Hepatocyte (in vitro differentiated cells): ENCODE results near the gene IMMT. TPM values are rescaled to one million over a fixed set of nuclear protein-coding genes. Genes with fewer than 3 reads are reported as not detected.

Source experiments
- DNase-seq: peaks from one replicate; pipeline ENCODE4 v3.0.0-alpha.2; 2016; ENCODE audit warnings: low spot score
- H2AFZ ChIP-seq: fragments of 200-600 bp; sonication (generic); 2 replicates; pipeline ENCODE4 v1.6.0; 2016; ENCODE audit warnings: antibody characterized with exemption, mild to moderate bottlenecking
- H3K27ac ChIP-seq: fragments of 200-600 bp; sonication (generic); 2 replicates; pipeline ENCODE4 v1.5.1; 2016; ENCODE audit warnings: mild to moderate bottlenecking
- H3K27me3 ChIP-seq: fragments of 200-600 bp; sonication (generic); 2 replicates; pipeline ENCODE4 v1.6.1; 2016
- H3K36me3 ChIP-seq: fragments of 200-600 bp; sonication (generic); replicated peaks from 2 replicates; pipeline ENCODE4 v1.5.1; 2016; ENCODE audit warnings: low read depth; ENCODE audit not compliant: insufficient read depth
- H3K4me1 ChIP-seq: fragments of 200-600 bp; sonication (generic); 2 replicates; pipeline ENCODE4 v1.5.1; 2016; ENCODE audit warnings: mild to moderate bottlenecking, moderate library complexity; ENCODE audit not compliant: insufficient read depth
- H3K4me2 ChIP-seq: fragments of 200-600 bp; sonication (generic); 2 replicates; pipeline ENCODE4 v1.6.0; 2016
- H3K4me3 ChIP-seq: fragments of 200-600 bp; sonication (generic); 2 replicates; pipeline ENCODE4 v1.5.1; 2016; ENCODE audit warnings: mild to moderate bottlenecking
- H3K79me2 ChIP-seq: fragments of 200-600 bp; sonication (generic); 2 replicates; pipeline ENCODE4 v1.6.0; 2017; ENCODE audit warnings: mild to moderate bottlenecking
- H3K9me2 ChIP-seq: fragments of 200-600 bp; sonication (generic); replicated peaks from 2 replicates; pipeline ENCODE4 v1.6.0; 2017; ENCODE audit warnings: mild to moderate bottlenecking; ENCODE audit not compliant: insufficient read depth
- H3K9me3 ChIP-seq: fragments of 200-600 bp; sonication (generic); 2 replicates; pipeline ENCODE4 v1.5.1; 2016; ENCODE audit warnings: low read depth, mild to moderate bottlenecking
- H4K20me1 ChIP-seq: fragments of 200-600 bp; sonication (generic); 2 replicates; pipeline ENCODE4 v1.6.0; 2016; ENCODE audit warnings: mild to moderate bottlenecking; ENCODE audit not compliant: insufficient read depth, poor library complexity, severe bottlenecking
- CTCF ChIP-seq: fragments of 200-600 bp; sonication (generic); IDR thresholded peaks from 2 replicates; pipeline ENCODE4 v1.5.1; 2016; ENCODE audit warnings: antibody characterized with exemption, mild to moderate bottlenecking; ENCODE audit not compliant: poor library complexity
- EZH2 ChIP-seq: fragments of 200-600 bp; sonication (generic); IDR thresholded peaks from 2 replicates; pipeline ENCODE4 v1.6.1; 2016; ENCODE audit warnings: antibody characterized with exemption, mild to moderate bottlenecking, borderline replicate concordance
- EZH2phosphoT487 ChIP-seq: fragments of 200-600 bp; sonication (generic); IDR thresholded peaks from one replicate; pipeline ENCODE4 v1.6.1; 2018; ENCODE audit warnings: antibody characterized with exemption, mild to moderate bottlenecking, low read depth, moderate library complexity; ENCODE audit not compliant: unreplicated experiment, severe bottlenecking
- WGBS: methylation state at CpG from one replicate; pipeline ENCODE4 v1.1.6; 2016; ENCODE audit warnings: low lambda C conversion rate; ENCODE audit errors: missing lambda C conversion rate; 5-methylcytosine and 5-hydroxymethylcytosine counted together
- polyA plus RNA-seq: library from polyadenylated mRNA; unstranded; fragments of >200 nt; fragmentation: Nextera tagmentation; extraction: Ambion mirVana; gene quantifications from 2 replicates; pipeline ENCODE4 v1.2.1, GENCODE V29; 2016
- total RNA-seq: library from RNA; depleted of rRNA; stranded (reverse); fragments of >200 nt; gene quantifications from 2 replicates; pipeline ENCODE4 v1.2.3, GENCODE V29; 2014

Gene IMMT
- total and polyA plus RNA-seq, 2 experiments from 2014 or later = 60.1 to 67.9 TPM

DNA sequence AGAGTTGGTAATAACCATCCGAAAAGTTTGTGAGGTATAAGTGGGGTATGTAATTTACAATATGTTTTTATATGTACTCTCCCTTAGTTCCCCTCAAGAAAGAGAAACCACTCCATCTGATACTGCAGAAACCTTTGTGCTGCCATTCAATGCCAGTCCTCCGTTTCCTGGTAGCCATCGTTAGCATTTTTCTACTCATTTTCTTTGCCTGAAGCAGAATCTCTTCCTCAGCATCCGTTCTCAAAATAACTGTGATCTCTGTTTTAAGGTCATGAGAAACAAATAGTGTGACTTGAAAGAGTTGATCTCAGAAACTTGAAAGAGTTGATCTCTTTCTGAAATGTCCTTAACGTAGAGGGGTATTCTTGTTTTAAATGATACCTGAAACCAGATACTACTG, 88.2 kb downstream of the IMMT start:
- Histone ChIP-seq H4K20me1 (peaks cover 10% of the 10 kb centered on the region), H3K79me2 (peaks cover 82% of the 10 kb centered on the region), H3K27ac (peak overlapping the region; percentile 79), H3K4me3 (peak overlapping the region; percentile 64), H3K9me2 (no peaks in the 10 kb centered on the region), H3K4me1 (peaks cover 19% of the 10 kb centered on the region), H3K27me3 (no peaks in the 10 kb centered on the region), H3K4me2 (peak overlapping the region; percentile 93), H2AFZ (peak overlapping the region; percentile 49), H3K36me3 (no peaks in the 10 kb centered on the region), H3K9me3 (no peaks in the 10 kb centered on the region)
- DNase-seq = no peak
- 16% methylated on average over 5 of the region's 5 CpGs for WGBS
- TF ChIP-seq CTCF = no peak
- no peak for TF ChIP-seq EZH2phosphoT487
- no peak for TF ChIP-seq EZH2

- peak within 1 kb of the TSS; percentile 64 for H3K4me3 ChIP-seq
- peaks cover 19% of the 10 kb centered on the region for H3K4me1 ChIP-seq
- DNase-seq = peak; percentile 97
- H4K20me1 ChIP-seq = peaks cover 10% of the 10 kb centered on the region
- H2AFZ ChIP-seq = peak within 1 kb of the TSS; percentile 64
- no peaks in the 10 kb centered on the region for H3K9me3 ChIP-seq
- H3K9me2 ChIP-seq = no peaks in the 10 kb centered on the region
- H3K27ac ChIP-seq = peak within 1 kb of the TSS; percentile 79
- H3K27me3 ChIP-seq = no peaks in the 10 kb centered on the region
- peak within 1 kb of the TSS; percentile 93 for H3K4me2 ChIP-seq
- TF ChIP-seq CTCF (no peak), EZH2phosphoT487 (no peak), EZH2 (no peak)
- no peaks in the 10 kb centered on the region for H3K36me3 ChIP-seq
- 1% methylated on average over 44 of the region's 44 CpGs for WGBS
- peaks cover 84% of the 10 kb centered on the region for H3K79me2 ChIP-seq
Measured at GRCh38 chr2:86105969-86106945, 89.0 kb downstream of the IMMT start, which contains the start of gene PTCD3. PTCD3 (plus strand) TSS chr2:86106235; CDS start chr2:86106248, 13 bp downstream.

GRCh38 chr2:86105252-86105968, 89.9 kb downstream of the IMMT start, which contains the start of gene POLR1A:
POLR1A (minus strand) TSS chr2:86105886; CDS start chr2:86105776, 110 bp downstream.
- Histone ChIP-seq H3K4me1 (peaks cover 19% of the 10 kb centered on the region), H3K36me3 (no peaks in the 10 kb centered on the region), H3K9me2 (no peaks in the 10 kb centered on the region), H3K4me2 (peak within 1 kb of the TSS; percentile 93), H4K20me1 (peaks cover 10% of the 10 kb centered on the region), H3K9me3 (no peaks in the 10 kb centered on the region), H3K79me2 (peaks cover 86% of the 10 kb centered on the region), H2AFZ (peak within 1 kb of the TSS; percentile 64), H3K27ac (peak within 1 kb of the TSS; percentile 79), H3K4me3 (peak within 1 kb of the TSS; percentile 64), H3K27me3 (no peaks in the 10 kb centered on the region)
- no peak for TF ChIP-seq EZH2phosphoT487
- TF ChIP-seq EZH2 = no peak
- TF ChIP-seq CTCF = no peak
- DNase-seq = peak; percentile 95
- WGBS = 2% methylated on average over 38 of the region's 38 CpGs
